Thyroid gland (tissue), 4 donors: ENCODE measurements around the gene TMEM14A. TPM values are rescaled to one million over a fixed set of nuclear protein-coding genes. Genes with fewer than 3 reads are reported as not detected.
"Not testable (repeated sequence)": the region's sequence is repeated elsewhere in the genome, so short reads cannot be mapped to it uniquely, and the experiment has no call there.

Experiments
- DNase-seq, 2 donors: peaks; one replicate each; pipeline ENCODE4 v3.0.0-alpha.2; 2019
- H3K27ac ChIP-seq, 3 donors: fragments of 200-600 bp; sonication (generic); 1 replicate in 2 of 3; 2 replicates in 1 of 3; pipeline ENCODE4 v1.5.1; 2016 to 2019; ENCODE audit warnings: mild to moderate bottlenecking in 1 of 3, moderate library complexity in 1 of 3
- H3K27me3 ChIP-seq: fragments of 200-600 bp; sonication (generic); one replicate; pipeline ENCODE4 v1.5.1; 2019
- H3K36me3 ChIP-seq, 2 donors: fragments of 200-600 bp; sonication (generic); one replicate each; pipeline ENCODE4 v1.5.1; 2016 to 2019
- H3K4me1 ChIP-seq, 2 donors: fragments of 200-600 bp; sonication (generic); one replicate each; pipeline ENCODE4 v1.5.1; 2017 to 2019
- H3K4me3 ChIP-seq, 3 donors: fragments of 200-600 bp; sonication (generic); replicated peaks in 1 of 3; 1 replicate in 2 of 3; 2 replicates in 1 of 3; pipeline ENCODE4 v1.5.1; 2016; ENCODE audit warnings: mild to moderate bottlenecking in 1 of 3
- H3K9me3 ChIP-seq: fragments of 200-600 bp; sonication (generic); one replicate; pipeline ENCODE4 v1.5.1; 2017
- CTCF ChIP-seq, 6 experiments: fragments of 200-600 bp in 3 of 6; fragments of 450-650 bp in 3 of 6; sonication (generic) in 3 of 6; IDR thresholded peaks; one replicate each; pipeline ENCODE4 v1.5.1; 2016 to 2019; ENCODE audit warnings: antibody characterized with exemption in 6 of 6, mild to moderate bottlenecking in 2 of 6, inconsistent platforms in 1 of 6, moderate library complexity in 1 of 6
- POLR2A ChIP-seq, 2 donors: fragments of 450-650 bp; IDR thresholded peaks; one replicate each; pipeline ENCODE4 v1.6.1; 2017; ENCODE audit warnings: antibody characterized with exemption in 2 of 2, mild to moderate bottlenecking in 2 of 2, moderate library complexity in 1 of 2
- WGBS, 2 donors: methylation state at CpG; one replicate each; pipeline ENCODE4 v1.1.5; 2017; 5-methylcytosine and 5-hydroxymethylcytosine counted together
- intact Hi-C: fragments of 100-400 bp; cut with DNase I; formaldehyde crosslinking; loops from one replicate; pipeline ENCODE4 v1.15.1; 2023
- total RNA-seq, 4 donors: library from RNA; depleted of rRNA; stranded (reverse); fragments of >200 nt; gene quantifications; one replicate each; pipeline ENCODE4 v1.2.3, GENCODE V29; 2016

TMEM14A gene
- total RNA-seq, 4 donors from 2014 or later = 15.3 to 43.0 (median 27.1) TPM

DNA sequence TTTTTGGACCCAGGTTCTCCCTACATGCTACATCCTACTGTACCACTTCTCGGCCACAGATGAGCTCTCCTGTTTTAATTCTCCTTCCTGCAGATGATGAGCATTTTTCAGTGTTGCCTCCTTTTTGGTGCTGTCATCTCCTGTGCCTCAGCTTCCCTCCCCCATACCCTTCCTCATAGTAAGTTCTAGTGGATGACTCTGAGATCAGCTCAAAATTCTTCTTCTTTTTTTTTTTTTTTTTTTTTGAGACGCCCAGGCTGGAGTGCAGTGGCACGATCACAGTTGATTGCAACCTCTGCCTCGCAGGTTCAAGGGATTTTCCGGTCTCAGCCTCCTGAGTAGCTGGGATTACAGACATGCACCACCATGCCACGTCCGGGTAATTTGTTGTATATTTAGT lies 3.8 kb downstream of the TMEM14A start:
- intact Hi-C loops = no loop called here
- Histone ChIP-seq H3K4me1 (peaks cover 7 to 14% of the 10 kb centered on the region in 2 donors), H3K9me3 (no peaks in the 10 kb centered on the region), H3K36me3 (peaks cover 0 to 5% of the 10 kb centered on the region in 2 donors), H3K27me3 (no peaks in the 10 kb centered on the region), H3K4me3 (no peak overlapping the region), H3K27ac (no peak overlapping the region)
- TF ChIP-seq CTCF (IDR thresholded peaks at IDR 0.05) (no peak), POLR2A (IDR thresholded peaks at IDR 0.05) (no peak)
- 79 to 89% methylated on average over 7 of the region's 7 CpGs for WGBS, 2 donors
- no peak for DNase-seq

GRCh38 chr6:52675372-52675771 lies 4.5 kb downstream of the TMEM14A start:
- Histone ChIP-seq H3K36me3 (peaks cover 0 to 5% of the 10 kb centered on the region in 2 donors), H3K27me3 (no peaks in the 10 kb centered on the region), H3K4me3 (no peak overlapping the region), H3K27ac (no peak overlapping the region), H3K4me1 (peaks cover 7 to 11% of the 10 kb centered on the region in 2 donors), H3K9me3 (no peaks in the 10 kb centered on the region)
- 100% methylated on average over 1 of the region's 1 CpG for WGBS, 2 donors
- intact Hi-C loops = no loop called here
- no peak for DNase-seq
- TF ChIP-seq CTCF (IDR thresholded peaks at IDR 0.05) = no peak
- no peak for TF ChIP-seq POLR2A (IDR thresholded peaks at IDR 0.05)

GRCh38 chr6:52676631-52677030 lies 5.7 kb downstream of the TMEM14A start:
- H3K4me3 ChIP-seq, H3K9me3 ChIP-seq, DNase-seq, H3K4me1 ChIP-seq, intact Hi-C loops, H3K36me3 ChIP-seq, H3K27me3 ChIP-seq, H3K27ac ChIP-seq: not testable (repeated sequence)
- 79 to 90% methylated on average over 8 of the region's 8 CpGs for WGBS, 2 donors

GRCh38 chr6:52681416-52681815 lies 10.5 kb downstream of the TMEM14A start:
- intact Hi-C loops = no loop called here
- Histone ChIP-seq H3K4me3 (no peak overlapping the region), H3K27ac (no peak overlapping the region), H3K27me3 (no peaks in the 10 kb centered on the region), H3K9me3 (no peaks in the 10 kb centered on the region), H3K4me1 (no peaks in the 10 kb centered on the region), H3K36me3 (peaks cover 5 to 6% of the 10 kb centered on the region in 2 donors)
- TF ChIP-seq CTCF (IDR thresholded peaks at IDR 0.05) = no peak
- no peak for DNase-seq

DNA sequence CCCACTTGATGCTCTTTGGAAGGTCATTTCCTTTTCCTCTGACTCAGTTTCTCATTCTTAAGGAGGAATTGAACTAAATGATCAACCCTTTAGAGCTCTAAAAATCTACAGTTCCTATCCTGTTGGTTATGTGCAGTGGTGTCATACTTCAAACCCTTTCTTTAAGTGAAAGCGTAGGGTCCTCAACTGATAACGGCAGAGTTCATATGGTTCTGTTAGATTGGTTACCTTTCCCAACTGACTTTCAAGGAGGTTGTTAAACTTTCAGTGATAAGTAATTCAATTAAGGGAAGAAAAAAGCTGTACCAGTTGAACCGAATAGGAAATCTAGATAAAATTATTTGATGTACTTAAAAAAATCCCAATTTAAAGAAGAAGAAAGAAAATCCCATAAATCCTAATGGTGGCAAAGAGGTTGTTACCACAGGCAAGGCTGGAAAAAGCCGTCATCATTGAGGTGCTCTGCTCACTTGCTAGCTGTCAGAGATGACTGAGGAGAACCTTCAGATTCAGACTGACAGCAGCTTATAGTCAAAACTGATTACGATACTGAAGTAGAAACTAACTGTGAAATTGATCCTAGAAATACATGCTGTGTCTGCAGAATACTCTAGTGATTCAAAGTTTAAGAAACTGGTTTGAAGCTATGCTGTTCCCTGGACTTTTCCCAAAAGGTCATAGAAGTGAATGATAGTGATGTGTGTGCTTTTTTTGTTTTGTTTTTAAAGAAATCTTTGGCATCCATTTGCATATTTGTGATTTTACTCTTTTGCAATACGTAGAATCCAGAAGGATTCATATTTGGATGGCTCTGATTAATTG lies 16.2 kb downstream of the TMEM14A start:
- intact Hi-C loops = no loop called here
- no peak for TF ChIP-seq POLR2A (IDR thresholded peaks at IDR 0.05)
- Histone ChIP-seq H3K4me1 (no peaks in the 10 kb centered on the region), H3K27me3 (no peaks in the 10 kb centered on the region), H3K4me3 (no peak overlapping the region), H3K27ac (no peak overlapping the region), H3K9me3 (no peaks in the 10 kb centered on the region), H3K36me3 (peaks cover 0 to 6% of the 10 kb centered on the region in 2 donors)
- WGBS, 2 donors = 95 to 96% methylated on average over 6 of the region's 6 CpGs
- no peak for DNase-seq

DNA sequence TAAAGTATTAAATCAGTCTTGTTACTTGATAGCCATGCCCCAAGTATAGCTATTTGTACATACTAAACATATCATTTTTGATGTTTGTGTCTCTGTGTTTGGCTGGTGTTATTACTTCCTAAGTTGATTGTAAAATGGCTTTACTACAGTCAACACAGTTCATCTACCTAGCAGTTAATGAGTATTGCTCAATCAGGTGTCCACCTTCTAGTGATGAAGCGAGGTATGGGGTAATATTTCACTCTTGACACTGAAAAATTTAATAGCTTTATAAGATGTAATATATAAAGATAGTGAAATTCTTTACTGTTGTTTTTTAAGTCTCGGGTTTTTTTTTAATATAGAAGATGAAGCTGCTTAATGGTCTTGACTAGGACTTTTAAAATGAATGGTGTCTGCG lies 18.9 kb downstream of the TMEM14A start:
- Histone ChIP-seq H3K27ac (no peak overlapping the region), H3K27me3 (no peaks in the 10 kb centered on the region), H3K4me3 (no peak overlapping the region), H3K9me3 (no peaks in the 10 kb centered on the region), H3K4me1 (no peaks in the 10 kb centered on the region), H3K36me3 (no peaks in the 10 kb centered on the region)
- intact Hi-C loops = no loop called here
- WGBS, 2 donors = 95 to 97% methylated on average over 3 of the region's 3 CpGs
- no peak for DNase-seq
- TF ChIP-seq POLR2A (IDR thresholded peaks at IDR 0.05) (no peak), CTCF (IDR thresholded peaks at IDR 0.05) (no peak)
